Neural cell (in vitro differentiated cells): Measurements from ENCODE around the gene GSK3A.
A peak's percentile ranks its signal among the peaks of the same experiment; 100 is the strongest.

Experiments used
- CTCF ChIP-seq: fragments of 450-650 bp; IDR thresholded peaks from 2 replicates; pipeline ENCODE4 v1.5.1; 2014; ENCODE audit warnings: antibody characterized with exemption, mild to moderate bottlenecking, moderate library complexity; ENCODE audit not compliant: poor library complexity, severe bottlenecking
- EP300 ChIP-seq: fragments of 450-650 bp; conservative IDR thresholded peaks from 2 replicates; pipeline ENCODE4 v1.6.1; 2014; ENCODE audit warnings: antibody characterized with exemption, mild to moderate bottlenecking, moderate library complexity; ENCODE audit not compliant: poor library complexity, severe bottlenecking
- EZH2 ChIP-seq: fragments of 200-600, 300-800 bp; shearing (Covaris generic), sonication (generic); IDR thresholded peaks from 2 replicates; pipeline ENCODE4 v1.6.1; 2014; ENCODE audit warnings: antibody characterized with exemption, low read length, borderline replicate concordance, mild to moderate bottlenecking; ENCODE audit not compliant: insufficient read depth, poor library complexity, severe bottlenecking
- POLR2AphosphoS5 ChIP-seq: IDR thresholded peaks from 2 replicates; pipeline ENCODE4 v1.6.1; 2012
- RAD21 ChIP-seq: fragments of 450-650 bp; conservative IDR thresholded peaks from 2 replicates; pipeline ENCODE4 v1.6.1; 2014; ENCODE audit warnings: antibody characterized with exemption, mild to moderate bottlenecking, moderate library complexity
- REST ChIP-seq: IDR thresholded peaks from 2 replicates; pipeline ENCODE4 v1.6.1; 2012; ENCODE audit warnings: borderline replicate concordance
- TAF1 ChIP-seq: IDR thresholded peaks from 2 replicates; pipeline ENCODE4 v1.6.1; 2012; ENCODE audit warnings: low read depth

- peak; percentile 91 for TF ChIP-seq POLR2AphosphoS5
- no peak for TF ChIP-seq CTCF
- TF ChIP-seq EP300: peak; percentile 91
- TF ChIP-seq EZH2: no peak
- peak; percentile 28 for TF ChIP-seq REST
- peak; percentile 39 for TF ChIP-seq RAD21
- TF ChIP-seq TAF1: peak; percentile 45
These were observed 25.8 kb upstream of the GSK3A start for GRCh38 chr19:42268142-42268703.
